ENCODE measurements around the gene F12. TPM values are rescaled to one million over a fixed set of nuclear protein-coding genes. Genes with fewer than 3 reads are reported as not detected.

F12 gene
- total and polyA plus RNA-seq, 10 donors = 0.60 to 2.3 (median 1.1) TPM

DNA sequence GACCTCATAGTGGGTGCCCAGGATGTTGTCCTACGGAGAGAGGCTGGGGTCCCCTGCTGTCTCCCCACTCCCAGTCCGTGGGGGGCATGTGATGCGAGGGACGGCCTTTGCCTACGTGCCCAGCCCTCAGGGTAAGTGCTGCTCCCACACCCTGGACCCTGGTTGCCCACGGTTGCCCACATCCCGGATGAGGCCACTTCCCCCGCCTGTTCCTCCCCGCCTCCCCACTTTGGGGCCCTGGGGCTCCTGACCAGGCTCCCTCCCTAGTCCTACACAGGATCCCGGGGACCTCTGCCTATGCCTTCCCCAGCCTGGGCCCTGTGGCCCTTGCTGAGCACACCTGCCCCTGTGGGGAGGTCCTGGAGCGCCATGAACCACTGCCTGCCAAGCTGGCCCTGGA, 23.6 kb downstream of the F12 start:
- TF ChIP-seq, protein P1, sequence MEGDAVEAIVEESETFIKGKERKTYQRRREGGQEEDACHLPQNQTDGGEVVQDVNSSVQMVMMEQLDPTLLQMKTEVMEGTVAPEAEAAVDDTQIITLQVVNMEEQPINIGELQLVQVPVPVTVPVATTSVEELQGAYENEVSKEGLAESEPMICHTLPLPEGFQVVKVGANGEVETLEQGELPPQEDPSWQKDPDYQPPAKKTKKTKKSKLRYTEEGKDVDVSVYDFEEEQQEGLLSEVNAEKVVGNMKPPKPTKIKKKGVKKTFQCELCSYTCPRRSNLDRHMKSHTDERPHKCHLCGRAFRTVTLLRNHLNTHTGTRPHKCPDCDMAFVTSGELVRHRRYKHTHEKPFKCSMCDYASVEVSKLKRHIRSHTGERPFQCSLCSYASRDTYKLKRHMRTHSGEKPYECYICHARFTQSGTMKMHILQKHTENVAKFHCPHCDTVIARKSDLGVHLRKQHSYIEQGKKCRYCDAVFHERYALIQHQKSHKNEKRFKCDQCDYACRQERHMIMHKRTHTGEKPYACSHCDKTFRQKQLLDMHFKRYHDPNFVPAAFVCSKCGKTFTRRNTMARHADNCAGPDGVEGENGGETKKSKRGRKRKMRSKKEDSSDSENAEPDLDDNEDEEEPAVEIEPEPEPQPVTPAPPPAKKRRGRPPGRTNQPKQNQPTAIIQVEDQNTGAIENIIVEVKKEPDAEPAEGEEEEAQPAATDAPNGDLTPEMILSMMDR (IDR thresholded peaks at IDR 0.05 in 8 of 11, conservative IDR thresholded peaks at IDR 0.05 in 3 of 11) = no peak
- TF ChIP-seq POLR2AphosphoS5 (IDR thresholded peaks at IDR 0.05) = no peak
- TF ChIP-seq POLR2A (IDR thresholded peaks at IDR 0.05) = no peak
- Histone ChIP-seq H3K27me3 (replicated peaks in 1 of 7) (peaks cover 0 to 32% (median 0%) of the 10 kb centered on the region in 7 donors), H3K36me3 (no peaks in the 10 kb centered on the region), H3K4me1 (peaks cover 17 to 65% (median 33%) of the 10 kb centered on the region in 6 donors), H3K9me3 (no peaks in the 10 kb centered on the region), H3K4me3 (no peak overlapping the region), H3K27ac (peak overlapping the region in 3 of 8 donors; percentile 11 to 38 (median 23))
- no peak for DNase-seq
- intact Hi-C loops (cut with DNase I; ENCODE audit: low total_unique reads) = no loop called here
- WGBS, 5 donors = 47 to 65% (median 56%) methylated on average over 7 to 11 of the region's 11 CpGs

DNA sequence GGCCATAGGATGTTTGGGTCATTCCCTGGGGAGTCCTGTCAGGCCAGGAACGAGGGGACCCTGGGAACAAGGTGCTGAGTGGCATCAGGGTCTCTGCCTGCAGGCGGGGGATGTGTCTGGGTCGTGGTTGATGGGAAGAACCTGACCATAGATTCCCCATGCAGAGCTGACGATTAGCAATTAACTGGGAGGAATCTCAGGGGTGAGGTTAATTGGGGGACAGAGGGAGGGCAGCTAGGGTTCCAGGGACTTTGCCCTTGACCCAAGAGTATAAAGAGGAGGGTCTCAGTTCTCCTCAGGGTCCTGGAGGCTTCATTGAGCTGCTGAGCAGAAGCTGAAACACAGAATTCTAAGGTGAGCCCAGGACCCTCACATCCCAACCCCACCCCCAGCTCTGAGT, 25.2 kb downstream of the F12 start, which contains the start of gene SLC34A1:
SLC34A1 (plus strand) TSS at position 301 of the 400 bp plus-strand sequence. CDS start 1,308 bp downstream, outside the sequence.
- 71 to 90% (median 76%) methylated on average over 4 of the region's 4 CpGs for whole genome bisulfite sequencing, 5 donors
- Histone ChIP-seq H3K4me3 (no peak within 1 kb of the TSS), H3K9me3 (no peaks in the 10 kb centered on the region), H3K36me3 (no peaks in the 10 kb centered on the region), H3K27me3 (replicated peaks in 1 of 7) (peaks cover 0 to 24% (median 0%) of the 10 kb centered on the region in 7 donors), H3K4me1 (peaks cover 3 to 55% (median 17%) of the 10 kb centered on the region in 6 donors), H3K27ac (no peak within 1 kb of the TSS)
- DNase-seq = no peak
- intact Hi-C loops (cut with DNase I; ENCODE audit: low total_unique reads) = no loop called here
- TF ChIP-seq POLR2A (IDR thresholded peaks at IDR 0.05) (no peak), POLR2AphosphoS5 (IDR thresholded peaks at IDR 0.05) (no peak)
- TF ChIP-seq, protein P1 (IDR thresholded peaks at IDR 0.05 in 8 of 11, conservative IDR thresholded peaks at IDR 0.05 in 3 of 11) = no peak

DNA sequence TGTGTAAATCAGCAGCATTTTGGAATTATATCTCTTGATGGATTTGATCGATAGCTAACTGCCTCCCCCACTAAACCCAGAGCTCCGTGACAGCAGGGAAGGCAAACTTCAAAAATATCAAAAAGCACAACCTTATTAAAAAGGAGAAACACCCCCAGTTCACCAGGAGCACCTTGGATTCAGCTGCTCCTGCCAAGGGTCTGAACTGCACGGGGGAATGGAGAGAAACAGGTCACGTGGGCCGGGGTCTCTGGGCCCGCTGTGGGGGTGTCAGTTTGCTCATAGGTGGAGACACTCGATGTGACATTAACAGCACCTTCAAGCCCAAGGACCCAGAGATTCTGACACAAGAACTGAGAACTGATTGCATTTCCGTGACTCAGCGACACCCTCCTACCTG, 26.2 kb downstream of the F12 start:
- no peaks in the 10 kb centered on the region for H3K9me3 ChIP-seq
- H3K27ac ChIP-seq = no peak overlapping the region
- peaks cover 0 to 49% (median 8%) of the 10 kb centered on the region in 6 donors for H3K4me1 ChIP-seq
- H3K27me3 ChIP-seq (replicated peaks in 1 of 7) = peaks cover 0 to 24% (median 0%) of the 10 kb centered on the region in 7 donors
- no peak overlapping the region for H3K4me3 ChIP-seq
- no peak for DNase-seq
- intact Hi-C loops (cut with DNase I; ENCODE audit: low total_unique reads) = no loop called here
- TF ChIP-seq, protein P1 (IDR thresholded peaks at IDR 0.05 in 8 of 11, conservative IDR thresholded peaks at IDR 0.05 in 3 of 11) = no peak
- TF ChIP-seq POLR2AphosphoS5 (IDR thresholded peaks at IDR 0.05) (no peak), POLR2A (IDR thresholded peaks at IDR 0.05) (no peak)
- no peaks in the 10 kb centered on the region for H3K36me3 ChIP-seq
- WGBS, 5 donors = 88 to 98% (median 91%) methylated on average over 9 of the region's 9 CpGs

DNA sequence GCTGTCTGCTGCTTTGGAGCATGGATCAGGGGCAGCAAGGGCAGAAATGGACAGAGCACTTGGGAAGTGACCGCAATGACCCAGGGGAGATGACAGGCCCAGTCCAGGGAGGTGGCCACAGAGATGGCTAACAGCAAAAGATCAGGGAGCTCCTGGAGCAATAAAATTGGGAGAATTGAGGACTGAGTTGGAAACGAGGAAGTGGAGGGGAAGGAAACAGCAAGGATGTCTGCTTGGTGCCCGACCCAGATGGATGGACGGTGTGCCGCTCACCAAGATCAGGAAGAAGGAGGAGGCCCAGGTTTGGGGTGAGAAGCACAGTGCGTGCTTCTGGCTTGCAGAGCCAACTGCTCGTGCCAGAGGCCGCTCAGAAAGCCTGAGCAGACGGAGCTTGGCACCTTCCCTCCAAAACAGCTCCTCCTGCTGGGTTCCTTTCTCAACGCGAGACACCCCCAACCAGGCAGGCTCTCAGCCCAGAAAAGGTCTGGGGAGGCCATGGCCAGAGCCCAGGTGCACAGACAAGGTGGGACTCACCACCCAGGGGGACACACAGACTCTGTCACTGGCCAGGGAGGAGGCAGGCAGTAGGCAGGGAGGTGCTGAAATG, 26.8 kb downstream of the F12 start:
- H3K36me3 ChIP-seq = no peaks in the 10 kb centered on the region
- WGBS, 5 donors = 22 to 35% (median 26%) methylated on average over 11 of the region's 11 CpGs
- TF ChIP-seq POLR2A (IDR thresholded peaks at IDR 0.05) = no peak
- peak in 1 of 3 donors; percentile 23 for TF ChIP-seq POLR2AphosphoS5 (IDR thresholded peaks at IDR 0.05)
- TF ChIP-seq, protein P1 (IDR thresholded peaks at IDR 0.05 in 8 of 11, conservative IDR thresholded peaks at IDR 0.05 in 3 of 11) = peak in 5 of 11 experiments; percentile 14 to 33 (median 19)
- H3K4me1 ChIP-seq = peaks cover 0 to 44% (median 7%) of the 10 kb centered on the region in 6 donors
- H3K27ac ChIP-seq = no peak overlapping the region
- no peaks in the 10 kb centered on the region for H3K9me3 ChIP-seq
- DNase-seq = no peak
- H3K27me3 ChIP-seq (replicated peaks in 1 of 7) = peaks cover 0 to 24% (median 0%) of the 10 kb centered on the region in 7 donors
- intact Hi-C loops (cut with DNase I; ENCODE audit: low total_unique reads) = no loop called here
- H3K4me3 ChIP-seq = no peak overlapping the region
